Globus pallidus (tissue), 1 donor: ENCODE data around the gene APOL5.
"Not testable (repeated sequence)": the region's sequence is repeated elsewhere in the genome, so short reads cannot be mapped to it uniquely, and the experiment has no call there.

Source experiments
- DNase-seq: peaks from one replicate; pipeline ENCODE4 v3.0.0-alpha.2; 2015; ENCODE audit warnings: low spot score

APOL5 gene

DNA sequence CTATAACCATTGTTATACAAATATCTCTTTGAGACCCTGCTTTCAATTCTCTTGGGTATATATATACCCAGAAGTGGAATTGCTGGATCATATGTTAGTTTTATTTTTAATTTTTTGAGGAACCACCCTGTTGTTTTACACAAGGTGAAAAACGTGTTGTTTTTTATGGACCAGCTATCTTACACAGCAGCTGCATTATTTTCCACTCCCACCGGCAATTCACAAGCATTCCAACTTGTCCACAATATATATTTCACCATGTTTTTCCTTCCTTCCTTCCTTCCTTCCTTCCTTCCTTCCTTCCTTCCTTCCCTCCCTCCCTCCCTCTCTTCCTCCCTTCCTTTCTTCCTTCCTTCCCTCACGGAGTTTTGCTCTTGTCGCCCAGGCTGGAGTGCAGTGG lies 6.3 kb upstream of the APOL5 start:
- DNase-seq = no peak

- no peak for DNase-seq
These were observed 5.0 kb upstream of the APOL5 start for GRCh38 chr22:35712672-35713071.

DNA sequence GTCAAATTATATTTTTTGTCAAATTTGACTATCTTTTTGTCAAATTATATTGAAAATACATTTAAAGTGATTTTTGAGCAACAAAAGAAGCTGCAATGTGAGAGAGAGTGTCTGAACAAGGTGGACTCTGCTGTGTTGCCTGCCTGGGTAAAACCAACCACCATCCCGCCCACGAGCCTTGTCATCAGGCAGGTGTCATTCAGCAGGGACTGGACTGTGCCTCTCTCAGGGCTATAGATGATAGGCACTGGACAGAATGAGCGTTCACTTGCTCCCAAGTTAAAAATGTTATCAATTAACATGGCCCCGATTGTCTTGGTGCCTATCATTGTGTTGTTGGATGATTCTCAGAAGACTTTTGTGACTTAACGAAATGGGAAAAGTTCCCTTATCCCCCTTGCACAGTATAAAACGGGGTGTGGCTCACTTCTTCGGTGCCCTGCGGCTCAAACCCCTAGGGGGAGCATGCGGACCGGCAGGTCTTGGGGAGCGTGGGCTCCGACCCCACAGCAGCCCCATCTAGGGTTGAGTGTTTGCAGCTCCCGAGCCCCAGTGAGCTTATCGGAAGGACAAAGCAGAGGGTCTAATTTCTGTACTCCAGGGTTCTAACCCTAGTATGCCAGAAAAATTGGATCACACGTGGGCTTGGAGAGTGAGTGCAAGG lies 1.7 kb downstream of the APOL5 start:
- DNase-seq = no peak

GRCh38 chr22:35721960-35722359 lies 4.3 kb downstream of the APOL5 start:
- DNase-seq = no peak

DNA sequence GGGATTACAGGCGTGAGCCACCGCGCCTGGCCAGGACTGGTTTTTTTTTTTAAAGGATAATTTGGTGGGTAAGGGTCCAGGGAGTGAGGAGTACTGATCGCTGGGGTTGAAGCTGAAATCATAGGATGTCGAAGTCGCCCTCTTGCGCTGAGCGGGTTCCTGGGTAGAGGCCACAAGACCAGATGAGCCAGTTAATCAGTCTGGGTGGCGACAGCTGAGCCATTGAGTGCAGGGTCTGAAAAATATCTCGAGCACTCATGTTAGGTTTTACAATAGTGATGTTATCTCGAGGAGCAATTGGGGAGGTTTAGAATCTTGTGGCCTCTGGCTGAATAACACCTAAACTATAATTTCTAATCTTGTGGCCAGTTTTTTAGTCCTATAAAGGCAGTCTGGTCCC lies 7.8 kb downstream of the APOL5 start:
- no peak for DNase-seq

DNA sequence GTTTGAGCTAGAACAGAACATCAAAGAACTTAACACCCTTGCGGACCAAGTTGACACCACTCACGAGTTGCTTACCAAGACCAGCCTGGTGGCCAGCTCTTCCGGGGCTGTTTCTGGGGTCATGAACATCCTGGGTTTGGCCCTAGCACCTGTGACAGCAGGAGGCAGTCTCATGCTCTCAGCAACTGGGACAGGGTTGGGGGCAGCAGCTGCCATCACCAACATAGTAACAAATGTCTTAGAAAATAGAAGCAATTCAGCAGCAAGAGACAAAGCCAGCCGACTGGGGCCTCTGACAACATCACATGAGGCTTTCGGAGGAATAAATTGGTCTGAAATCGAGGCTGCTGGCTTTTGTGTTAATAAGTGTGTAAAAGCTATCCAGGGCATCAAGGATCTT lies 8.7 kb downstream of the APOL5 start:
- no peak for DNase-seq

GRCh38 chr22:35726933-35727332 lies 9.3 kb downstream of the APOL5 start:
- DNase-seq = no peak

DNA sequence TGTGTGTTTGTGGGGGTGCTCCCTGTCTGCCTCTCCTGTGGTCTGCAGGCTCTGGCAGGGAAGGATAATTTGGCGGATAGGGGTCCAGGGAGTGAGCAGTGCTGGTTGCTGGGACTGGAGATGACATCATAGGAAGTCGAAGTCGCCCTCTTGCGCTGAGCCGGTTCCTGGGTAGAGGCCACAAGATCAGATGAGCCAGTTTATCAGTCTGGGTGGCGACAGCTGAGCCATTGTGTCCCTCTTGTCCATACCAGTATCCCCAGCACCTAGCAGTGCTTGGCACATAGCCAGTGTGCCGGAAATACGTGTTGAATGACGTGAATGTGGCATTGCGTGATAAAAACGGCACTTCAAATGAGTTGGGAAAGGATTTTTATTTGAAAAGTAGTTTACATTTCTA lies 9.8 kb downstream of the APOL5 start:
- DNase-seq = no peak

DNA sequence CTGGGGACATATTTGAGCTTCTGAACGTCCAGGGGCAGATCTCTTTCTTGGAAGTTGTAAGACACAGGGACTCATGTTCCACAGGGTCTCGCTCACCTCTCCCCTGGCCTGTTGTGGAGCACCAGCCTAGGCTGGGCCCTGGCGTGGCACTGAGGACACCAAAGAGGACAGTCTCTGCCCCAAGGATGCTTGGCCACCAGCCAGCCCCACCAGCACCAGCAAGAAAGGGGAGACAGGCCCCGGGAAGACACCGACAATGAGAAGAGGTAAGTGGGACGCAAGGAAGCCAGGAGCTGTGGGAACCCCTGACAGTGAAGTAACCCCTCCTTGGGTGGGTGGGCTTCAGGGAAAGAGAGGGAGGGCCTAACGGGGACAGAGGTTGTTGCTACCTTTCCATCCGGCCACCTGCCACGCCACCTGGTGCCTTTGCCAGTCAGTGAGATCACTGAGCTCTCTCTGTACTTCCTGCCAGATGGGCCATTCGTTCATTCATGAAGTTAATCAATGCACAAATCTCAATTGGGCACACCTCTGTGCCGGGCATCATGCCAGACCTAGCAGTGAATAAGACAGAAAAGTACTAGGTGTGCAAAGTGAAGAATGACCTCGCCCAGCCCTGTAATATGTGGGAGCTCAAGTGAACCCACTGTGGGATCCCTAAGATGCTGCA lies 11.1 kb downstream of the APOL5 start:
- no peak for DNase-seq

DNA sequence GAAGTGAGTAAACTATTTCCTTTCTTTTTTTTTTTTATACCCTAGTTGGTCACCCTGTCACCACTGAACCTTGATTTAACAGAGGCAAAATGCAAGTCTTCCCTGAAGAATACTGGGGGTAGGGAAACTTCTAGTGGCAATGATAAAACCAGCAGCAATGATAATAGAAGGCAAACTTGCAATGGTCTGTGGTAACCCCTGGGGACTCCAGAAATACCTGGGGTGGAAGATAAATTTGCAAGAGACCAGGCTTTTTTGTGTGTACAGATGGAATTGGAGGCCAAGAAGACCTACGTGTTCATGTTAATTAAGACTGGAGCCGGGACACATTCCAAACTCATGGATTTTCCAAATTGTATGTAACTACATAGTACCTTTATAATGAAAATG lies 11.6 kb downstream of the APOL5 start:
- no peak for DNase-seq

DNA sequence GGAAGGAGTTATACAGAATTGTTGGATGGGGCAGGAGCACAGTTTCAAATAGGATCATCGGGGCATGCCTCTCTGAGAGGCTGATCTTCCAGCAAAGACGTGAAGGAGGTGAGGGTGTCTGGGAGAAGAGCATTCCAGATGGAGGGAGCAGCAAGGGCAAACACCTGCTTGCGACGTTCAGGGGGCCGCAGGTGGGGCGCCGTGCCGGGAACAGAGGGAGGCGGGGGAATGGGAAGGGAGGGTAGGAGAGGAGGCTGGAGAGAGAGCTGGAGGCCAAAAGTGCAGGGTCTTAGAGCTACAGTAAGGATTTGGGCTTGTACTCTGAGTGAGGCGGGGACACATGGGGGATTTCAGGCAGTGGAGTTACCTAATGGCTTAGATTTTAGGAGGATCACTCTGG lies 13.6 kb downstream of the APOL5 start:
- no peak for DNase-seq

DNA sequence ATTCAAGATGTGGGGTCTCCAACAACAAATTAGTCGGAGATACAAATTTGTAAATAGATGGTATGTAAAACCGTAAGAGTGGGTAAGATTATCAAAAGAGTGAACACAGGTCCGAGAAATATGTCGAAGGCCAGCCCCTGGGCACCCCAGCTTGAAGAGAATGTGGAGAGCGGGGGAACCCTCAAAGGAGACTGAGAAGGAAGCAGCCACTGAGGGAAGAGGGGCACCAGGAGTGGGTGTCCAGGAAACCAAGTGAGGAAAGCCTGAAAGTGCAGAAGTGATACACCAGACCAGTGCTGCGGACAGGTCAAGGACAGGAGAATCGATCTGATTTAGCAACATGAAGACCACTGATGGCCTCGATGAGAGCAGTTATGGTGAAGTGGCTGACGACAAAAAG lies 14.4 kb downstream of the APOL5 start:
- DNase-seq = no peak

DNA sequence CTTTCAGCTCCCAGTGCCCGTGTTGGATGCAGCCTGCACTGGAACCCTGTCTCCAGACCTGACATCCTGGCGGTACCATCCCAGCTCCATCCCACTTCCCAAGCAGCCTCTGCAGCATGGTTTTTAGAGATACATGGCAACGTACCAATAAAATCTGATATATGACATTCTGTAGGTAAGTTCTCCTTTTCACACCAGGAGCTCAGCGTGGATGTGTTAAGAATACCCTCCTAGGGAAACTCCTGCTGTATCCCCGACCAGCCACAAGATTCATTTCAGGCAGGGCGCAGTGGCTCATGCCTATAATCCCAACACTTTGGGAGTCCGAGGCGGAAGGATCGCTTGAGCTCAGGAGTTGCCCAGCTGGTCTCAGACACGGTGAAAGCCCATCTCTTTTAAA lies 15.4 kb downstream of the APOL5 start:
- DNase-seq = no peak

GRCh38 chr22:35733791-35734516 lies 16.3 kb downstream of the APOL5 start:
- DNase-seq = no peak

- DNase-seq = no peak
These were observed 16.8 kb downstream of the APOL5 start for GRCh38 chr22:35734517-35734827.

GRCh38 chr22:35735542-35735941 lies 17.9 kb downstream of the APOL5 start:
- no peak for DNase-seq

- no peak for DNase-seq
These were observed 18.5 kb downstream of the APOL5 start for GRCh38 chr22:35736166-35736565.

GRCh38 chr22:35736701-35737100 lies 19.0 kb downstream of the APOL5 start:
- DNase-seq = no peak

DNA sequence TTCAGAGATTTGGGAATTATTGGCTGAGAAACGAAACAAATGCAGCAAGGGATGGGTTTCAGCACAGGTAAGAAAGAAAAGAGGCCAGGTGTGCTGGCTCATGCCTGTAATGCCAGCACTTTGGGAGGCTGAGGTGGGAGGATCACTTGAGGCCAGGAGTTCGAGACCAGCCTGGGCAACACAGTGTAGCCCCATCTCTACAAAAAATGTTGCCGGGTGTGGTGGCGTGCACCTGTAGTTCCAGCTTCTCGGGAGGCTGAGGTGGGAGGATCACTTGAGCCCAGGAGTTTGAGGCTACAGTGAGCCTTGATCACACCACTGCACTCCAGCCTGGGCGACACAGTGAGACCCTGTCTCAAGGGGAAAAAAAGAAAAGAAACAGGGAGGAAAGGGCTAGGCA lies 20.2 kb downstream of the APOL5 start:
- not testable (repeated sequence) for DNase-seq

DNA sequence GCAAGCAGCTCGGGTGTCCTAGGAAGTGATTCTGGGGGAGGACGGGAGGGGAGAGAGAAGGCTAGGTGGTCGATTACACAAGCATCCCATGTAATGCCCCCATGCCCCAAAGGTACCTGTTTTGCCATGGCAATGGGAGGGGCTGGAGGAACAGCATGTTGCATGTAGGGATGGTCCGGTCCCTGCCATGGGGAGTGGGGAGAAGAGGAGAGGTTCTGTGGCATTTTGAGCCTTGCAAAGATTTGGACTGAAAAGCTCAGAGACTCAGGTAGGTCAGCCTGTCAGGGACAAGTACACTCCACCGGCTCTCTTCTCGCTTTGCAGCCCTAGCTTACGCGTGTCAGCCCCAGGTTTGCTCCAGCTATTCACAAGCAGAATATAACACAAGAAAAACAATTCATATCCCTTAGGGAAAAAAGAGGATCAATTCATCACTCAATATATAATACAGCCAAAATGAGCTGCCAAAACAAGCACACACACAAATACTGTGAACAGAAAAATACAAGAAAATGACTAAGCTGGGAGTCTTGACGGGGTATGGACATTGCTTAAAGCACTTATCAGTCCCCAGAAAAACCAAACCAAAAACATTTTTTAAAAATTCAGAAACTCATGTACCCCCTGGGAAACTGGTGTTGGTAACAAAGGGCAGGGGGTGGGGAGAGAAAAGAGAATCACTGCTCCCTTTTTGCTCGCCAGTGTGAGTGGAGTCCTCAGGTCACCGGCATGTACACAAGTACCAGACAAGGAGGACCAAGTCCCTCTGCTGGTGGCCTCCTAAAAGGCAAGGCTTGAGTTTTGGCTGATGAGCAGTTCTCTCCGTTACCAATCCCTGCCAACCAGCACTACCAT lies 21.6 kb downstream of the APOL5 start:
- no peak for DNase-seq

GRCh38 chr22:35739931-35740380 lies 22.3 kb downstream of the APOL5 start:
- no peak for DNase-seq

DNA sequence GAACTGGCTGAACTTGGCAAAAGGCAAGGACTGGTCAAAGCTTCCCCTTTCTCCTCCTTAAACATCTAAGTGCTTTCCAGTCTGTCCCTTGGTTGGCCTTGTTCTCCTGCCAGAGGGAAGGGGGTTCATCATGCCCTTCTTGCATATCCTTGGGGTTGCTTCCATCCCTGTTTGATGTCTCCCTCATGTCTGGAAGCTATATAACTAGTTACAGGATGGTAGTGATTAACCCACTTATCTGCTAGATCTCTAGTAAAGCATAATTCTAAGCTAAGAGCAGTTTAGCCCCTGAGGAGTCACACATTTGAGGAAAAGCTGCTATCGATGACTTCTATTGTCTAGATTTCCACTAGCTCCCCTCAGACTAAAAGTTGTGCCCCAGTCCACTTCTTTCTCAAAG lies 22.9 kb downstream of the APOL5 start:
- DNase-seq = no peak
